WI38 (cell line): ENCODE measurements around the gene MEGF10.

ENCODE experiments used
- H3K4me3 ChIP-seq: 2 replicates; pipeline ENCODE4 v1.5.1; 2011; ENCODE audit warnings: low read depth, mild to moderate bottlenecking, control low read depth, low read length
- TF ChIP-seq, protein P1 (sequence below): IDR thresholded peaks from 2 replicates; pipeline ENCODE4 v1.5.1; 2012; ENCODE audit warnings: low read depth, mild to moderate bottlenecking, control low read depth, low read length

The MEGF10 gene

DNA sequence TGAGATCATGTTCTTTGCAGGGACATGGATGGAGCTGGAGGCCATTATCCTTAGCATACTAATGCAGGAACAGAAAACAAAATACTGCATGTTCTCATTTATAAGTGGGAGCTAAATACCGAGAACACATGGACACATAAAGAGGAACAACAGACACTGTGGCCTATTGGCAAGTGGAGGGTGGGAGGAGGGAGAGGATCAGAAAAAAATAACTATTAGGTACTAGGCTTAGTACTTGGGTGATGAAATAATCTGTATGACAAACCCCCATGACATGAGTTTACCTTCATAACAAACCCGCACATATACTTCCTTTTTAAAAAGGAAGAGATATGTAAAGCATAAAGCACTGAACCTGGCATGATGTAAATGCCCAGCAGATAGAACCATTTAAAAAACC, 99.0 kb downstream of the MEGF10 start:
- TF ChIP-seq, protein P1, sequence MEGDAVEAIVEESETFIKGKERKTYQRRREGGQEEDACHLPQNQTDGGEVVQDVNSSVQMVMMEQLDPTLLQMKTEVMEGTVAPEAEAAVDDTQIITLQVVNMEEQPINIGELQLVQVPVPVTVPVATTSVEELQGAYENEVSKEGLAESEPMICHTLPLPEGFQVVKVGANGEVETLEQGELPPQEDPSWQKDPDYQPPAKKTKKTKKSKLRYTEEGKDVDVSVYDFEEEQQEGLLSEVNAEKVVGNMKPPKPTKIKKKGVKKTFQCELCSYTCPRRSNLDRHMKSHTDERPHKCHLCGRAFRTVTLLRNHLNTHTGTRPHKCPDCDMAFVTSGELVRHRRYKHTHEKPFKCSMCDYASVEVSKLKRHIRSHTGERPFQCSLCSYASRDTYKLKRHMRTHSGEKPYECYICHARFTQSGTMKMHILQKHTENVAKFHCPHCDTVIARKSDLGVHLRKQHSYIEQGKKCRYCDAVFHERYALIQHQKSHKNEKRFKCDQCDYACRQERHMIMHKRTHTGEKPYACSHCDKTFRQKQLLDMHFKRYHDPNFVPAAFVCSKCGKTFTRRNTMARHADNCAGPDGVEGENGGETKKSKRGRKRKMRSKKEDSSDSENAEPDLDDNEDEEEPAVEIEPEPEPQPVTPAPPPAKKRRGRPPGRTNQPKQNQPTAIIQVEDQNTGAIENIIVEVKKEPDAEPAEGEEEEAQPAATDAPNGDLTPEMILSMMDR, result no peak
- no peak overlapping the region for H3K4me3 ChIP-seq

DNA sequence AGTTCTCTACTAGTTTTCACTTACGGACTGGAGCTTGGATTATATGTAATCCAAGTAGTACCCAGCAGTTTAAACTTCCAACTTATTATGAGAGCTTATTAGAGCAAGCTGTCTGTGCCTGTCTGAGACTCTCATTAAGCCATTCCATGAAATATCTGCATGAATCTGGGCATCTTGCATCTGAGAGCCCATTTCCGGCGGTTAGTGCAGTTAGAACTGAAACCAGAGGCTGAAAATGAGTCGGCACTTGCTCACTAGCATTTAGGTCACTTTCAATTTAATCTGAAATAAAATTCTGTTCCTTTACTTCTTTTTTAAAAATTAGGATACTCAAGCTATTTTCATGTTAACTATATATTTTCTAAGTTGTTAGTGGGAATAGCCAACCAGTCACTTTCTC, 102.2 kb downstream of the MEGF10 start:
- TF ChIP-seq, protein P1, result no peak
- no peak overlapping the region for H3K4me3 ChIP-seq

DNA sequence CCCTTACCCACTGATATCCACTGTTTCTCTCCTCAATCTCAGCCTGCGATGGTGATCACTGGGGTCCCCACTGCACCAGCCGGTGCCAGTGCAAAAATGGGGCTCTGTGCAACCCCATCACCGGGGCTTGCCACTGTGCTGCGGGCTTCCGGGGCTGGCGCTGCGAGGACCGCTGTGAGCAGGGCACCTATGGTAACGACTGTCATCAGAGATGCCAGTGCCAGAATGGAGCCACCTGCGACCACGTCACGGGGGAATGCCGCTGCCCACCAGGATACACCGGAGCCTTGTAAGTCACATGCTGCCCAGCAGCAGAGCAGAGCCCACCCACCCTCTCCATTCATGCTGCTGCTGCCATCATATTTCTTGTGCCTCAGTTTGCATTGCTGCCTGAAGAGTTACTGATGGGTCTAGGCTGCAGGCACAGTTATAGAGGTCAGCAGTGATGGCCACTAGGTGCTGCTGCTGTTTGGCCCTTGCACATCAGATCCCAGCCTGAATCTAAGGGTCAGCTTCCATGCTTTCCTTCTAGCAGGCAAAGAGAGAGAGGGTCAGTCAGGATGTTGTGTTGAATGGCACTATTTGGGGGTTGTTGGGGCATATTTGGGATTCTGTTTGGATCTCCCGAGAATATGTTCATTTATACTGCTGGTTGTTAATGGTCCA, 106.0 kb downstream of the MEGF10 start:
- H3K4me3 ChIP-seq, result no peak overlapping the region

DNA sequence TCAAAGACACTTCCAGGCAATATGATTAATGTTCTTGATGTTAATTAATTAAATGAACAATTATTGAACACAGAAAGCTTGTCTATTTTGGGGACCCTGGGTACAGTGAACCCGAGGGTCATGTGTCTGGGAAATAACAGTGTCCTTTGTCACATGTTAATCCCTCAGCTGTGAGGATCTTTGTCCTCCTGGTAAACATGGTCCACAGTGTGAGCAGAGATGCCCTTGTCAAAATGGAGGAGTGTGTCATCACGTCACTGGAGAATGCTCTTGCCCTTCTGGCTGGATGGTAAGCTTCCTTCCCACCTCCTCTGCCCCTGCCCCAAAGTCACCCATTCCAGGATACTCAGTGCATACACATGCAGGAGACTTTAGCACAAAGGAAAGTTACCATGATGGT, 107.9 kb downstream of the MEGF10 start:
- TF ChIP-seq, protein P1, result no peak
- H3K4me3 ChIP-seq, result no peak overlapping the region

More for the DNA sequence above, 106.0 kb downstream of the MEGF10 start:
- TF ChIP-seq, protein P1, result no peak

DNA sequence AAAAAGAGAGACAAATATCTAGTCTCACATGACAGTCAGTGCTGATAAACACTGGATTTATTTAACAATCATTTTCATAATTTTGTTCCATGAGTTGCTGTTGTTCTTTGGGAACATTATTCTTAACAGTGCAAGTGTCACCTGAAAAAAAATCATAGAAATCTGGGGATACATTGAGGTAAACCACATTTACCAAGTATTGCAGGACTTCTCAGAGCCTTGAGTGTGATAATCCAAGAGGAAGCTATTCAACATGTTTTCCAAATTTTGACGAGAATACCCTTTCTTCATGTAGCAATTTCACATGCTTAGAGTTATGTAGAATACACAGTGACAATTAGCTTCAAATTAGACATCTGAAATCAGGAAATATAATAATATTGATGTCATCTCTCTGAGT, 108.5 kb downstream of the MEGF10 start:
- H3K4me3 ChIP-seq, result no peak overlapping the region
- TF ChIP-seq, protein P1, result no peak

DNA sequence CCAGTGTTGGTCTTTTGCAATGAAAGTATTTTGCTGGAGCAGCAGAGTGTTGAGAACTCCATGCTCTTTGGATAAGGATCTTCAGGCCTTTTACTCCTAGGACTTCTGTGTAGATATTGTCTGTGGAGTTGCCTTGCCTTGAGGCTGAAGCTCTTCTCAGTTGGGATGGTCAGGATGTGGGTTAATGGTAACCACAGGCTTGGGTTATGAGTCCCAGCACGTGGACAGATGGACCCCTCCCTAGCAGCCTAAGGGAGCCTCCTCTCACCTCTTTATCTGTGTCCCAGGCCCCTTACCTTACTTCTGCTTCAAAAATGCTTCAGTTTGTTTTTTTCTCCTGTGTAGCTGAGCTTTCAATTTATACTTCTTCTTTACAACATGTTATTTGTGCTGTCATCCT, 109.9 kb downstream of the MEGF10 start:
- H3K4me3 ChIP-seq, result no peak overlapping the region
- TF ChIP-seq, protein P1, result no peak

DNA sequence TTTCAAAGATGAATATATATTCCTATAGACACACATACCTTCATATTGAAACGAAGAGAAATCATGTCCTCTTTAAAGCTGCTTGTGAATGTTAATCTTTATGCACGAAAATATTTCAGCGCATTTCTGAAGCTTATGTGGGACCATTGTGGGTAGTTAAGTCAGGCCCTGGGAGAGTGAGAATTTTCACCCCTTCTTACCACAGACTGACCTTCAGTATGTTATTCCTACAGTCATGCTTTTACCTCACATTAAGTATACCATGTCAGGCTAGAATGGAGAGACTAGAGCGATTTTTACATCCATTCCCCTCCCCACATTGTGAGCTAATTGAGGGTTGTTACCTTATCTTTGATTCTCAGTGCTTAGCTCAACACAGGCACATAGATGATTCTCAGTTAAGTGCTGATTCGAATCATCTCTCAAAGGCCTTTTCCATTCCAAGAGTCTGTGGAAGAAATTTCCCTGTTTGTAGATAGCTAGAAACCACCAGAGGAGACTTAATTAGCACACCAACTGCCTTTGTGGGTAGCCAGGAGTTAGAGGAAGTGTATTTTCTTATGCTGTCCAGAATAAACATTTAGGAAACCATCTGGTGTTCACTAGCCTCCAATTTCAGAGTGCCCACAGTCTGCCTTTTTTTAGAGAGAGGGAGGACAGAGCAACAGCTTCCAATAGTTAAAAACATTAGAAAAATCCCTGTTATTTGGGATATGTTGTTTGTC, 110.5 kb downstream of the MEGF10 start:
- TF ChIP-seq, protein P1, result no peak
- H3K4me3 ChIP-seq, result no peak overlapping the region
